Right cardiac atrium (tissue), 5 donors: Measurements from ENCODE around the gene C11orf87. TPM values are rescaled to one million over a fixed set of nuclear protein-coding genes. Genes with fewer than 3 reads are reported as not detected.

Experiments used
- ATAC-seq, 2 donors: fragments of 200-7000 bp; cut with Tn5 transposase; one replicate each; pipeline versions ENCODE4 v1.8.0 to v1.9.1; 2020; ENCODE audit warnings: moderate library complexity in 2 of 2, mild to moderate bottlenecking in 1 of 2
- DNase-seq, 3 donors: peaks; one replicate each; pipeline ENCODE4 v3.0.0-alpha.2; 2020
- H3K27ac ChIP-seq: one replicate; pipeline ENCODE4 v1.5.1; 2013; ENCODE audit warnings: mild to moderate bottlenecking, low read length, control low read depth, moderate library complexity
- H3K27me3 ChIP-seq: one replicate; pipeline ENCODE4 v1.6.1; 2013; ENCODE audit not compliant: control insufficient read depth, insufficient read depth
- H3K4me1 ChIP-seq: one replicate; pipeline ENCODE4 v1.6.1; 2013; ENCODE audit warnings: low read length; ENCODE audit not compliant: control insufficient read depth, insufficient read depth
- H3K4me3 ChIP-seq: one replicate; pipeline ENCODE4 v1.5.1; 2013; ENCODE audit warnings: low read length, control low read depth
- H3K9me3 ChIP-seq: one replicate; pipeline ENCODE4 v1.6.1; 2013; ENCODE audit warnings: low read length; ENCODE audit not compliant: control insufficient read depth
- WGBS: extraction: QIAGEN DNeasy Blood & Tissue Kit; methylation state at CpG from one replicate; pipeline ENCODE4 v1.1.7; 2013; 5-methylcytosine and 5-hydroxymethylcytosine counted together
- intact Hi-C, 4 donors: fragments of 100-400 bp; cut with DNase I; formaldehyde crosslinking; loops; one replicate each; pipeline versions ENCODE4 v1.11.0 to v1.14.0; 2022 to 2023
- long read RNA-seq, 4 donors: library from polyadenylated mRNA; unstranded; transcript quantifications; one replicate each; pipeline ENCODE4 v2.0.0, GENCODE V29; 2020 to 2021
- polyA plus RNA-seq: library from polyadenylated mRNA; stranded (reverse); fragments of 200-250 nt; gene quantifications from one replicate; pipeline ENCODE4 v1.2.3, GENCODE V29; 2013
- total RNA-seq, 4 donors: library from RNA; stranded (reverse); fragmentation: NEBNext Ultra II Directional; extraction: Animal tissue kit (Norgen Biotek cat#: 25700); gene quantifications; one replicate each; pipeline ENCODE4 v1.2.1, GENCODE V29; 2021
- donor health status: healthy with polysubstance abuse.
- donor health status: DM: no; HTN: yes; CAD: no.
- donor health status: DM: no; HTN: no; CAD: no.
- donor health status: DM: no; HTN: yes; CAD: no; lungs with severe emphysema.
- donor health status: DM: yes; HTN: yes; CAD: no.

C11orf87 gene
- under 1 TPM in 1 of 4 donors, not detected in 3; 0.17 TPM for total RNA-seq
- 0.02 TPM for polyA plus RNA-seq
- long read RNA-seq, donor 1, result 0 reads
- long read RNA-seq, donor 2, full-length matches to known transcripts, result 1 of 1 reads
- long read RNA-seq, donor 2, partial matches to known transcripts, result 0 of 1 reads
- long read RNA-seq, donor 2, other reads (novel, unspliced or antisense), result 0 of 1 reads
- long read RNA-seq, donor 3, result 0 reads
- long read RNA-seq, donor 4, result 0 reads

- Histone ChIP-seq H3K4me3 (peak within 1 kb of the TSS; percentile 49), H3K4me1 (no peaks in the 10 kb centered on the region), H3K9me3 (no peaks in the 10 kb centered on the region), H3K27ac (no peak within 1 kb of the TSS), H3K27me3 (no peaks in the 10 kb centered on the region)
- intact Hi-C loops, result no loop called here
- WGBS, result 2% methylated on average over 54 of the region's 54 CpGs
- peak in 1 of 3 donors; percentile 28 for DNase-seq
- peak in 1 of 2 donors; percentile 52 for ATAC-seq
Measured at GRCh38 chr11:109421981-109422869, at the start of gene C11orf87. C11orf87 (plus strand) TSS chr11:109422190; CDS start chr11:109423634, 1,444 bp downstream.

GRCh38 chr11:109374032-109374431 is 48.0 kb upstream of the C11orf87 start:
- H3K4me1 ChIP-seq, result peaks cover 5% of the 10 kb centered on the region
- no peaks in the 10 kb centered on the region for H3K27me3 ChIP-seq
- intact Hi-C loops, result no loop called here
- no peak overlapping the region for H3K27ac ChIP-seq
- H3K4me3 ChIP-seq, result no peak overlapping the region
- DNase-seq (no peak), ATAC-seq (no peak)
- no peaks in the 10 kb centered on the region for H3K9me3 ChIP-seq

GRCh38 chr11:109374441-109374840 is 47.5 kb upstream of the C11orf87 start:
- Histone ChIP-seq H3K4me3 (no peak overlapping the region), H3K27me3 (no peaks in the 10 kb centered on the region), H3K9me3 (no peaks in the 10 kb centered on the region), H3K4me1 (peaks cover 5% of the 10 kb centered on the region), H3K27ac (no peak overlapping the region)
- ATAC-seq (no peak), DNase-seq (no peak)
- intact Hi-C loops, result no loop called here
- WGBS, result 87% methylated on average over 4 of the region's 4 CpGs

DNA sequence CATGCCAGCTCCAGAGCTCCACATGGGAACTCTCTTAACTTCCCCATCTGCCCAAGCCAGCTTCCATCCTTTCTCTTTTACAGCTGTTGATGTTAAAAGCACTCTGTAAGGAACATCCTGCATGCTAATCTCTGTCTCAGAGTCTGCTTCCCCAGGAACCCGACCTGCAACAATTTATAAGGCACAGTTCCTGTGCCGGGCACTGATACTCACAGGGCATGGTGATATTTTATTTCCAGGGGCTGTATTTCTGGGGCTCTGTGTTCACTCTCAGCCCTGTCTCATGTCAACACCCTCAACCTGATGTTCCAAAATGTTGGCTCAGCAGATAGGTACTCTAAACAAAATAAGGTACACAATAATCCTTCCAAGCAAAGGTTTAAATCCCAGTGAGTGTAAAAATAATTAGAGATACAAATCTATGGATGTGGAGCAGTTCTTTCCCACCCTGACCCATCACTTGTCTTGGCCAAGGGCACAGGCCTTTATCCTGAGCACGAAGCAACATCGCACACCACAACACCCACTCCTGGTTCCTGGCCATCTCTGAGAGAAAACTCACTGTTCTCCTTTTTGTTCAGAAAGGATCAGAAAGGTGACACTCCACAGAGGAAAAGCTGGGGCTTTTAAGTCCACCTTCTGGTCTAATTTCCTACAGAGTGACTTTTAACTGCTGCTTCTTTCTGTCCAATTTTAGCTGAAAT is 44.8 kb upstream of the C11orf87 start:
- H3K27me3 ChIP-seq, result no peaks in the 10 kb centered on the region
- no peak overlapping the region for H3K4me3 ChIP-seq
- no peak overlapping the region for H3K27ac ChIP-seq
- peaks cover 5% of the 10 kb centered on the region for H3K4me1 ChIP-seq
- H3K9me3 ChIP-seq, result no peaks in the 10 kb centered on the region
- intact Hi-C loops, result no loop called here
- 34% methylated on average over 4 of the region's 4 CpGs for WGBS
- peak in 1 of 2 donors; percentile 65 for ATAC-seq
- no peak for DNase-seq

DNA sequence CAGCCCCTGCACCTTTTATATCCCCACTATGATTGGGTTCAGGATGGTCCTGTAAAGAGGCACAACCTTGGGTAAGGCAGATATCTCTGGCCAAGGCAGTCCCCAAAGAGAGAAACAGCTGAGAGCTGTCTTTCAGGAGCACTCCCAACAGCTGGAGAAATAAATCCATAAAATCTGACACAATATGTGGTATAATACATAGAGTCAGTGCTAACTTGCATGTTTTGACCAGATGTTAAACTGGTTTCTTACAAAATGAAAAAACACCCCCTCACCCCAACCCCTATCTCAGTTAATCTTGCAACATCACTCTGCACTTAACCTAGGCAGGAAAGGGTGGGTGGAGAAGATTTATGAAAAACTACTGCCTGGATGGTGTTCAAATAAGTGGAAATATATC is 44.0 kb upstream of the C11orf87 start:
- Histone ChIP-seq H3K4me1 (peaks cover 5% of the 10 kb centered on the region), H3K4me3 (no peak overlapping the region), H3K27ac (no peak overlapping the region), H3K9me3 (no peaks in the 10 kb centered on the region), H3K27me3 (no peaks in the 10 kb centered on the region)
- intact Hi-C loops, result no loop called here
- ATAC-seq (peak in 1 of 2 donors; percentile 36), DNase-seq (no peak)

GRCh38 chr11:109383306-109383705 is 38.7 kb upstream of the C11orf87 start:
- no peaks in the 10 kb centered on the region for H3K9me3 ChIP-seq
- no peak overlapping the region for H3K27ac ChIP-seq
- no peaks in the 10 kb centered on the region for H3K27me3 ChIP-seq
- no peak for ATAC-seq
- intact Hi-C loops, result no loop called here
- no peaks in the 10 kb centered on the region for H3K4me1 ChIP-seq
- H3K4me3 ChIP-seq, result no peak overlapping the region
- DNase-seq, result no peak
- 32% methylated on average over 1 of the region's 1 CpG for WGBS

DNA sequence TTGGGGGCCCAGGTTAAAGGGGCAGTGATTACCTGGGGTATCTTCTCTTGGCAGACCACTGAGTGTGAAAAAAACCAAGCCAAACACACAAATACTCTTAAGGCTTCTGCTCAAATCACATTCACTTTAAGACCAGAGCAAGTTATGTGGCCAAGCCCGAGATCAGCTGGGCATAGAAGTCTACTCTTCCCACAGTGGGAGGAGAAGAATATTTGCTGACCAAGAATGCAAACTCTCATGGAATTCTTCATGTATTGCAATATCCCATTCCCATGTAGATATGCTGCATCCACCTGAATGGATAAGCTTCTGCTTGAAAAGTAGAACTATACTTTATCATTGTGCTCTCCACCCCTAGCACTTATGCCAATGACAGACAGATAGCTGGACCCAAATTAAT is 37.1 kb upstream of the C11orf87 start:
- H3K9me3 ChIP-seq, result no peaks in the 10 kb centered on the region
- no peak overlapping the region for H3K4me3 ChIP-seq
- H3K27ac ChIP-seq, result no peak overlapping the region
- no peaks in the 10 kb centered on the region for H3K27me3 ChIP-seq
- no peaks in the 10 kb centered on the region for H3K4me1 ChIP-seq
- intact Hi-C loops, result no loop called here
- DNase-seq (no peak), ATAC-seq (no peak)
- 63% methylated on average over 1 of the region's 1 CpG for WGBS

DNA sequence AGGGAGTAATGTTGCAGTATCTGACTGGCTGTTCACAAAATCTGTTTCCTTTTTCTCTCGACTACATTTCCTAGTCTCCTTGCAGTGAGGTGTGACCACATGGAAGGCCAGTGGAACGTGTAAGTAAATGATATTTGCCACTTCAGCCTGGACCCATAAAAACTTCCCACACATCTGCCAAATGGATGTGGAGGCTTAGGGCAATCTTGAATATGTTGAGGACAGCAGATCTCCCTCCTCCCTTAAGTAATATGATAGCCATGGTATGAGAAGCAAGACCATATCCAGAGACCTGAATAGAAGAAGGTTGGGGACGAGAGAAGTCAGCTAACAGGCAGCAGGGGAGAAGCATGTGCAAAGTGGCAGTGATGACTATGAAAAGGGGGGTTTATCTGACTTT is 33.0 kb upstream of the C11orf87 start:
- Histone ChIP-seq H3K9me3 (no peaks in the 10 kb centered on the region), H3K27me3 (no peaks in the 10 kb centered on the region), H3K4me3 (no peak overlapping the region), H3K4me1 (no peaks in the 10 kb centered on the region), H3K27ac (no peak overlapping the region)
- intact Hi-C loops, result no loop called here
- DNase-seq (no peak), ATAC-seq (no peak)
- WGBS, result 43% methylated on average over 3 of the region's 3 CpGs

DNA sequence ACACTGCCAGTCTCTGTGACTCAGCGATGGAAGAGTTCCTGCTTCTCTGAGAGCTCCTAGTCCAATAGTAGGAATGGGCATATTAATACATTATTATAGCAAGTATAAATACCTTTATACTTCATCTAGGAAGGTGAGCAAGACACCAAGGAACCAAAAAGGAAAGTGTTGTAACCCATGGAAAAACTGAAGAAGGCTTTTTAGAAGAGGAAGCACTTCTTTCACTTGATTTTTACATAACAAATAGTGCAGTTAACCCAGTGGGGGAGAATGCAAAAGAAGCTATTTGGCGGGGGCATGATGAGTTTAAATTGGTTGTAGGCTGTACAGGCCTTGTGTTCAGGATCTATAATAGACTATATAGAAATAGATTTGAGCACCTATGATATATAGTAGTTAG is 31.2 kb upstream of the C11orf87 start:
- WGBS, result 80% methylated on average over 2 of the region's 2 CpGs
- H3K27me3 ChIP-seq, result no peaks in the 10 kb centered on the region
- no peak for DNase-seq

GRCh38 chr11:109401545-109401944 is 20.4 kb upstream of the C11orf87 start:
- H3K27ac ChIP-seq, result no peak overlapping the region
- H3K27me3 ChIP-seq, result no peaks in the 10 kb centered on the region
- WGBS, result 59% methylated on average over 3 of the region's 3 CpGs
- peaks cover 2% of the 10 kb centered on the region for H3K9me3 ChIP-seq
- no peaks in the 10 kb centered on the region for H3K4me1 ChIP-seq
- no peak for ATAC-seq
- no peak overlapping the region for H3K4me3 ChIP-seq
- intact Hi-C loops, result no loop called here
- no peak for DNase-seq

More for the DNA sequence above, 31.2 kb upstream of the C11orf87 start:
- Histone ChIP-seq H3K9me3 (no peaks in the 10 kb centered on the region), H3K4me1 (no peaks in the 10 kb centered on the region), H3K4me3 (no peak overlapping the region), H3K27ac (no peak overlapping the region)
- intact Hi-C loops, result no loop called here
- no peak for ATAC-seq

GRCh38 chr11:109405671-109406070 is 16.3 kb upstream of the C11orf87 start:
- ATAC-seq (no peak), DNase-seq (no peak)
- no peaks in the 10 kb centered on the region for H3K27me3 ChIP-seq
- H3K9me3 ChIP-seq, result no peaks in the 10 kb centered on the region
- H3K4me3 ChIP-seq, result no peak overlapping the region
- intact Hi-C loops, result no loop called here
- no peaks in the 10 kb centered on the region for H3K4me1 ChIP-seq
- H3K27ac ChIP-seq, result no peak overlapping the region
